ENCODE data around the gene SYNGR3.
A peak's percentile ranks its signal among the peaks of the same experiment; 100 is the strongest.

GRCh38 chr16:1964506-1965395 is 25.0 kb upstream of the SYNGR3 start, which contains the start of gene RPS2:
- TF ChIP-seq CTCF (IDR thresholded peaks at IDR 0.05 in 8 of 11, conservative IDR thresholded peaks at IDR 0.05 in 3 of 11) (peak in 6 of 11 experiments; percentile 5 to 54 (median 38)), POLR2AphosphoS5 (IDR thresholded peaks at IDR 0.05) (peak; percentile 99 to 100 (median 100)), POLR2A (IDR thresholded peaks at IDR 0.05) (peak; percentile 85 to 92 (median 91))

All from spleen (tissue), 7 donors.